Retinal pigment epithelial cell (primary cell): ENCODE results near the gene TRIM37.
A peak's percentile ranks its signal among the peaks of the same experiment; 100 is the strongest.

Experiments
- DNase-seq: peaks from one replicate; pipeline ENCODE4 v3.0.0-alpha.2; 2010; ENCODE audit warnings: low read depth
- H3K4me3 ChIP-seq: 2 replicates; pipeline ENCODE4 v1.5.1; 2011; ENCODE audit warnings: mild to moderate bottlenecking, low read length, control low read depth, moderate library complexity
- CTCF ChIP-seq: conservative IDR thresholded peaks from 2 replicates; pipeline ENCODE4 v1.5.1; 2011; ENCODE audit warnings: low read depth, low read length, control low read depth, inconsistent platforms

Gene TRIM37

GRCh38 chr17:59106463-59107305, at the start of gene TRIM37:
TRIM37 (minus strand) TSS chr17:59106880; CDS start chr17:59106461, 419 bp downstream.
- peak within 1 kb of the TSS; percentile 76 for H3K4me3 ChIP-seq
- peak; percentile 94 for DNase-seq
- no peak for TF ChIP-seq CTCF

GRCh38 chr17:59155439-59156177, 48.9 kb upstream of the TRIM37 start, which contains the start of gene PRR11:
PRR11 (plus strand) TSS chr17:59155746; CDS start chr17:59169753, 14,007 bp downstream.
- DNase-seq: peak; percentile 100
- TF ChIP-seq CTCF: no peak
- peak within 1 kb of the TSS; percentile 96 for H3K4me3 ChIP-seq

- no peak for DNase-seq
- peak within 1 kb of the TSS; percentile 96 for H3K4me3 ChIP-seq
- no peak for TF ChIP-seq CTCF
Observed at GRCh38 chr17:59154721-59155438, 48.2 kb upstream of the TRIM37 start, which contains the start of gene SKA2. SKA2 (minus strand) TSS chr17:59155186; CDS start chr17:59155163, 23 bp downstream.

- DNase-seq: no peak
- peak overlapping the region; percentile 96 for H3K4me3 ChIP-seq
- TF ChIP-seq CTCF: no peak
Observed at GRCh38 chr17:59154292-59154720, 47.6 kb upstream of the TRIM37 start.

- DNase-seq: no peak
- peak overlapping the region; percentile 96 for H3K4me3 ChIP-seq
- no peak for TF ChIP-seq CTCF
Observed at GRCh38 chr17:59152925-59153324, 46.2 kb upstream of the TRIM37 start.

- no peak overlapping the region for H3K4me3 ChIP-seq
- no peak for TF ChIP-seq CTCF
- DNase-seq: no peak
Observed at GRCh38 chr17:59151591-59151990, 44.9 kb upstream of the TRIM37 start.
